ENCODE measurements around the gene SLC6A3.
"Not testable (repeated sequence)": the region's sequence is repeated elsewhere in the genome, so short reads cannot be mapped to it uniquely, and the experiment has no call there.

Gene SLC6A3

GRCh38 chr5:1371972-1372342 lies 73.3 kb downstream of the SLC6A3 start:
- DNase-seq; in situ Hi-C loops (cut with HindIII; ENCODE audit: low pct_ligation_motif_present, low pct_unique_long_range_greater_than_20kb, low sequenced_read_pairs): not testable (repeated sequence)

GRCh38 chr5:1371218-1371971 lies 73.8 kb downstream of the SLC6A3 start:
- in situ Hi-C loops (cut with HindIII; ENCODE audit: low pct_ligation_motif_present, low pct_unique_long_range_greater_than_20kb, low sequenced_read_pairs), result no loop called here
- DNase-seq, result no peak

- in situ Hi-C loops (cut with HindIII; ENCODE audit: low pct_ligation_motif_present, low pct_unique_long_range_greater_than_20kb, low sequenced_read_pairs), result no loop called here
- DNase-seq, result no peak
Observed at GRCh38 chr5:1370006-1370405, 75.2 kb downstream of the SLC6A3 start.

- in situ Hi-C loops (cut with HindIII; ENCODE audit: low pct_ligation_motif_present, low pct_unique_long_range_greater_than_20kb, low sequenced_read_pairs), result no loop called here
- no peak for DNase-seq
Observed at GRCh38 chr5:1368756-1369155, 76.5 kb downstream of the SLC6A3 start.

GRCh38 chr5:1368236-1368635 lies 77.0 kb downstream of the SLC6A3 start:
- no peak for DNase-seq
- in situ Hi-C loops (cut with HindIII; ENCODE audit: low pct_ligation_motif_present, low pct_unique_long_range_greater_than_20kb, low sequenced_read_pairs), result no loop called here

- DNase-seq, result no peak
- in situ Hi-C loops (cut with HindIII; ENCODE audit: low pct_ligation_motif_present, low pct_unique_long_range_greater_than_20kb, low sequenced_read_pairs), result no loop called here
Observed at GRCh38 chr5:1367149-1367548, 78.1 kb downstream of the SLC6A3 start.

GRCh38 chr5:1366514-1366913 lies 78.7 kb downstream of the SLC6A3 start:
- no peak for DNase-seq
- in situ Hi-C loops (cut with HindIII; ENCODE audit: low pct_ligation_motif_present, low pct_unique_long_range_greater_than_20kb, low sequenced_read_pairs), result no loop called here

- in situ Hi-C loops (cut with HindIII; ENCODE audit: low pct_ligation_motif_present, low pct_unique_long_range_greater_than_20kb, low sequenced_read_pairs), result no loop called here
Observed at GRCh38 chr5:1364211-1364610, 81.0 kb downstream of the SLC6A3 start.

GRCh38 chr5:1363581-1363980 lies 81.7 kb downstream of the SLC6A3 start:
- in situ Hi-C loops (cut with HindIII; ENCODE audit: low pct_ligation_motif_present, low pct_unique_long_range_greater_than_20kb, low sequenced_read_pairs), result no loop called here
- no peak for DNase-seq

More at GRCh38 chr5:1364211-1364610, 81.0 kb downstream of the SLC6A3 start:
- DNase-seq, result no peak

GRCh38 chr5:1363160-1363559 lies 82.1 kb downstream of the SLC6A3 start:
- DNase-seq, result no peak
- in situ Hi-C loops (cut with HindIII; ENCODE audit: low pct_ligation_motif_present, low pct_unique_long_range_greater_than_20kb, low sequenced_read_pairs), result no loop called here

GRCh38 chr5:1362242-1363015 lies 82.8 kb downstream of the SLC6A3 start:
- in situ Hi-C loops (cut with HindIII; ENCODE audit: low pct_ligation_motif_present, low pct_unique_long_range_greater_than_20kb, low sequenced_read_pairs), result no loop called here
- no peak for DNase-seq

- DNase-seq, result no peak
- in situ Hi-C loops (cut with HindIII; ENCODE audit: low pct_ligation_motif_present, low pct_unique_long_range_greater_than_20kb, low sequenced_read_pairs), result no loop called here
Observed at GRCh38 chr5:1360861-1361260, 84.4 kb downstream of the SLC6A3 start.

- not testable (repeated sequence) for DNase-seq
Observed at GRCh38 chr5:1360367-1360766, 84.9 kb downstream of the SLC6A3 start.

GRCh38 chr5:1359713-1360112 lies 85.5 kb downstream of the SLC6A3 start:
- in situ Hi-C loops (cut with HindIII; ENCODE audit: low pct_ligation_motif_present, low pct_unique_long_range_greater_than_20kb, low sequenced_read_pairs), result no loop called here
- DNase-seq, result no peak

More at GRCh38 chr5:1360367-1360766, 84.9 kb downstream of the SLC6A3 start:
- in situ Hi-C loops (cut with HindIII; ENCODE audit: low pct_ligation_motif_present, low pct_unique_long_range_greater_than_20kb, low sequenced_read_pairs), result not testable (repeated sequence)

GRCh38 chr5:1359031-1359645 lies 86.1 kb downstream of the SLC6A3 start:
- in situ Hi-C loops (cut with HindIII; ENCODE audit: low pct_ligation_motif_present, low pct_unique_long_range_greater_than_20kb, low sequenced_read_pairs), result no loop called here
- no peak for DNase-seq

- in situ Hi-C loops (cut with HindIII; ENCODE audit: low pct_ligation_motif_present, low pct_unique_long_range_greater_than_20kb, low sequenced_read_pairs), result no loop called here
- DNase-seq, result no peak
Observed at GRCh38 chr5:1358726-1359025, 86.6 kb downstream of the SLC6A3 start.

GRCh38 chr5:1357946-1358725 lies 87.1 kb downstream of the SLC6A3 start:
- in situ Hi-C loops (cut with HindIII; ENCODE audit: low pct_ligation_motif_present, low pct_unique_long_range_greater_than_20kb, low sequenced_read_pairs), result no loop called here
- no peak for DNase-seq

- in situ Hi-C loops (cut with HindIII; ENCODE audit: low pct_ligation_motif_present, low pct_unique_long_range_greater_than_20kb, low sequenced_read_pairs), result no loop called here
- no peak for DNase-seq
Observed at GRCh38 chr5:1356873-1357787, 88.1 kb downstream of the SLC6A3 start.

Measured in ACHN (cell line).